Fibroblast of skin of left biceps (primary cell): ENCODE data around the gene ZBTB7B.

ENCODE experiments used
- DNase-seq, 2 experiments: peaks; one replicate each; pipeline ENCODE4 v3.0.0-alpha.2; 2013; ENCODE audit warnings: low read depth in 2 of 2

ZBTB7B gene

GRCh38 chr1:155061381-155062150 is 59.0 kb downstream of the ZBTB7B start:
- peak in 1 of 2 experiments; percentile 45 for DNase-seq

- no peak for DNase-seq
Measured at GRCh38 chr1:155062151-155062686, 59.6 kb downstream of the ZBTB7B start.

- DNase-seq: no peak
Measured at GRCh38 chr1:155062702-155063411, 60.3 kb downstream of the ZBTB7B start.

GRCh38 chr1:155063550-155064110 is 61.0 kb downstream of the ZBTB7B start, which contains the start of gene EFNA4:
EFNA4 (plus strand) TSS chr1:155063740; CDS start chr1:155063824, 84 bp downstream.
- no peak for DNase-seq

GRCh38 chr1:155064111-155064831 is 61.7 kb downstream of the ZBTB7B start:
- DNase-seq: no peak

GRCh38 chr1:155064832-155065429 is 62.3 kb downstream of the ZBTB7B start:
- no peak for DNase-seq

- no peak for DNase-seq
Measured at GRCh38 chr1:155066777-155067176, 64.2 kb downstream of the ZBTB7B start.
